Natural killer cell (primary cell): ENCODE measurements around the gene PTCRA. TPM values are rescaled to one million over a fixed set of nuclear protein-coding genes. Genes with fewer than 3 reads are reported as not detected.

Experiments used
- ATAC-seq, 3 donors: fragments of 150-1000 bp in 2 of 3; fragments of 200-7000 bp in 1 of 3; cut with Tn5 transposase; 1 replicate in 1 of 3; 2 replicates in 2 of 3; pipeline ENCODE4 v1.10.0; 2021; ENCODE audit warnings: mild to moderate bottlenecking in 2 of 3, moderate library complexity in 2 of 3
- DNase-seq, 2 donors: peaks; one replicate each; pipeline versions ENCODE4 v3.0.0 to v3.0.0-alpha.2; 2013 to 2021; ENCODE audit warnings: mixed read lengths in 1 of 2
- H3K27ac ChIP-seq: one replicate; pipeline ENCODE4 v1.5.1; 2013; ENCODE audit warnings: mild to moderate bottlenecking, low read length
- H3K27me3 ChIP-seq: one replicate; pipeline ENCODE4 v1.6.1; 2013; ENCODE audit warnings: low read length; ENCODE audit not compliant: control insufficient read depth, insufficient read depth
- H3K36me3 ChIP-seq: one replicate; pipeline ENCODE4 v1.6.1; 2013; ENCODE audit warnings: low read length; ENCODE audit not compliant: control insufficient read depth, insufficient read depth
- H3K4me1 ChIP-seq: one replicate; pipeline ENCODE4 v1.6.1; 2013; ENCODE audit warnings: low read length; ENCODE audit not compliant: control insufficient read depth, insufficient read depth
- H3K4me3 ChIP-seq: one replicate; pipeline ENCODE4 v1.5.1; 2013; ENCODE audit warnings: low read length
- H3K9me3 ChIP-seq: one replicate; pipeline ENCODE4 v1.6.1; 2013; ENCODE audit warnings: low read length; ENCODE audit not compliant: control insufficient read depth, insufficient read depth
- H3K27ac Mint-ChIP-seq, 2 donors: one replicate each; pipeline ENCODE4 v1.8.0; 2022; ENCODE audit warnings: mild to moderate bottlenecking in 2 of 2, mixed read lengths in 2 of 2, moderate library complexity in 1 of 2
- H3K27me3 Mint-ChIP-seq, 2 donors: one replicate each; pipeline ENCODE4 v1.8.0; 2022; ENCODE audit warnings: low read depth in 2 of 2, mixed read lengths in 2 of 2
- H3K36me3 Mint-ChIP-seq: one replicate; pipeline ENCODE4 v1.8.0; 2022; ENCODE audit warnings: mixed read lengths
- H3K4me1 Mint-ChIP-seq, 2 donors: one replicate each; pipeline ENCODE4 v1.8.0; 2022; ENCODE audit warnings: mixed read lengths in 2 of 2
- H3K4me3 Mint-ChIP-seq: one replicate; pipeline ENCODE4 v1.8.0; 2022; ENCODE audit warnings: mild to moderate bottlenecking, moderate library complexity, mixed read lengths
- H3K9me3 Mint-ChIP-seq, 2 donors: one replicate each; pipeline ENCODE4 v1.8.0; 2022; ENCODE audit warnings: mixed read lengths in 2 of 2
- WGBS: methylation state at CpG from one replicate; pipeline ENCODE4 v1.1.7; 2013; ENCODE audit warnings: missing lambda C conversion rate; ENCODE audit not compliant: insufficient coverage; 5-methylcytosine and 5-hydroxymethylcytosine counted together
- intact Hi-C: fragments of 100-400 bp; cut with micrococcal nuclease; formaldehyde crosslinking; loops from one replicate; pipeline ENCODE4 v1.14.2; 2022
- total RNA-seq, 4 donors: library from RNA; stranded (reverse); fragments of 120-200 nt in 1 of 4; gene quantifications; one replicate each; pipeline versions ENCODE4 v1.2.3 to v1.2.4, GENCODE V29; 2013 to 2022
- TF ChIP-seq, protein P1 (sequence below): fragments of 200-600 bp; IDR thresholded peaks from one replicate; pipeline ENCODE4 v1.8.0; 2022; ENCODE audit warnings: antibody characterized with exemption

The PTCRA gene
- total RNA-seq, 3 donors from 2014 or later (not counting 1 experiment from before 2014, with no cell fraction given), result 3.7 to 4.7 TPM; not detected in 1

DNA sequence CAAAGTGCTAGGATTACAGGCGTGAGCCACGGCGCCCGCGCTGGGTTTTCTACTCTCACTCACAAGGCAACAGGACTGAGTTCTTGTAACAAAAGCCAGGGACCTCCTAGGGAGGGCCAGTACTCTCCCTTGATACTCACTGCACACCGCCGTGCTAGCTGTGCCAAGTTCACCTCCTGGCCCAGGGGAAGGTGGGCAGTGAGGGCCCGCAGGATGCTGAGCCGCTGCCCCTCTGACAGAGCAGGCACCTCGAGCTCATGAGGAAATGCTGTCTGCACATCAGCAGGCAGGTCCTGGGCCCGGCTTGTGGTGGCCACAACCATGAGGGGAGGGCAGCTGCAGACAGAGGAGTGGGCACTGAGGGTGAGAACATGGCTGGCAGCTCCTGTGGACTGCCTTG is 51.4 kb downstream of the PTCRA start:
- Histone ChIP-seq H3K27ac (no peak overlapping the region), H3K4me1 (no peaks in the 10 kb centered on the region), H3K36me3 (peaks cover 33% of the 10 kb centered on the region), H3K9me3 (no peaks in the 10 kb centered on the region), H3K4me3 (no peak overlapping the region), H3K27me3 (no peaks in the 10 kb centered on the region)
- no peak for DNase-seq
- Mint-ChIP-seq H3K4me1 (peaks cover 0 to 4% of the 10 kb centered on the region in 2 donors), H3K27ac (no peak overlapping the region), H3K9me3 (no peaks in the 10 kb centered on the region), H3K27me3 (peaks cover 0 to 4% of the 10 kb centered on the region in 2 donors), H3K36me3 (no peaks in the 10 kb centered on the region), H3K4me3 (no peak overlapping the region)
- WGBS, result 93% methylated on average over 11 of the region's 11 CpGs
- ATAC-seq, result no peak
- intact Hi-C loops, result no loop called here
- TF ChIP-seq, protein P1, sequence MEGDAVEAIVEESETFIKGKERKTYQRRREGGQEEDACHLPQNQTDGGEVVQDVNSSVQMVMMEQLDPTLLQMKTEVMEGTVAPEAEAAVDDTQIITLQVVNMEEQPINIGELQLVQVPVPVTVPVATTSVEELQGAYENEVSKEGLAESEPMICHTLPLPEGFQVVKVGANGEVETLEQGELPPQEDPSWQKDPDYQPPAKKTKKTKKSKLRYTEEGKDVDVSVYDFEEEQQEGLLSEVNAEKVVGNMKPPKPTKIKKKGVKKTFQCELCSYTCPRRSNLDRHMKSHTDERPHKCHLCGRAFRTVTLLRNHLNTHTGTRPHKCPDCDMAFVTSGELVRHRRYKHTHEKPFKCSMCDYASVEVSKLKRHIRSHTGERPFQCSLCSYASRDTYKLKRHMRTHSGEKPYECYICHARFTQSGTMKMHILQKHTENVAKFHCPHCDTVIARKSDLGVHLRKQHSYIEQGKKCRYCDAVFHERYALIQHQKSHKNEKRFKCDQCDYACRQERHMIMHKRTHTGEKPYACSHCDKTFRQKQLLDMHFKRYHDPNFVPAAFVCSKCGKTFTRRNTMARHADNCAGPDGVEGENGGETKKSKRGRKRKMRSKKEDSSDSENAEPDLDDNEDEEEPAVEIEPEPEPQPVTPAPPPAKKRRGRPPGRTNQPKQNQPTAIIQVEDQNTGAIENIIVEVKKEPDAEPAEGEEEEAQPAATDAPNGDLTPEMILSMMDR, result no peak

DNA sequence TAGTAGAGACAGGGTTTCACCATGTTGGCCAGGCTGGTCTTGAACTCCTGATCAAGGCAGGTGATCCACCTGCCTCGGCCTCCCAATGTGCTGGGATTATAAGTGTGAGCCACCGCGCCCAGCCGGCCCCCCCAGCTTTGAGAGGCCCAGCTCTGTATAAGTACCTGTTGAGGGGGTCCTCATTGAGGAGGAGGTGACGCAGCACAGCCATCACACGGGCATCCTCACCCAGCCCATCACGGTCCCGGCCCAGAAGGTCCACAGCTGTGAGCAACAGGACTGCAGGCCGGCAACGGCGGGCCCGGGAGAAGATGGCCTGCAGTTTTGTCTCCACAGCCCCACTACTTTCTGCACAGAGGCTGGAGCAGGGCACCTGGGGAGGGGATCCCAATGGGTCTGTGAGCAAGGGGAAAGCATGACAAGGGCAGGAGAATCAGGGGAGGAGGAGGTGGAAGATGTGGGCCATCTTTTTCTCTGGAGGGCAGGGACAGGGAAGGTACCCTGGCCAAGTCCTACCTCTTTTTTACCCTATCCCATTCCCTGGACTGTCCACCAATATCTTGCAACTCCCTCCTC is 52.4 kb downstream of the PTCRA start:
- Mint-ChIP-seq H3K9me3 (no peaks in the 10 kb centered on the region), H3K36me3 (no peaks in the 10 kb centered on the region), H3K4me3 (no peak overlapping the region), H3K4me1 (peaks cover 0 to 4% of the 10 kb centered on the region in 2 donors), H3K27ac (no peak overlapping the region), H3K27me3 (no peaks in the 10 kb centered on the region)
- no peaks in the 10 kb centered on the region for H3K4me1 ChIP-seq
- no peak for DNase-seq
- H3K27ac ChIP-seq, result no peak overlapping the region
- WGBS, result 97% methylated on average over 12 of the region's 12 CpGs
- no peaks in the 10 kb centered on the region for H3K27me3 ChIP-seq
- peaks cover 33% of the 10 kb centered on the region for H3K36me3 ChIP-seq
- no peaks in the 10 kb centered on the region for H3K9me3 ChIP-seq
- TF ChIP-seq, protein P1, result no peak
- H3K4me3 ChIP-seq, result no peak overlapping the region
- intact Hi-C loops, result no loop called here
- no peak for ATAC-seq

DNA sequence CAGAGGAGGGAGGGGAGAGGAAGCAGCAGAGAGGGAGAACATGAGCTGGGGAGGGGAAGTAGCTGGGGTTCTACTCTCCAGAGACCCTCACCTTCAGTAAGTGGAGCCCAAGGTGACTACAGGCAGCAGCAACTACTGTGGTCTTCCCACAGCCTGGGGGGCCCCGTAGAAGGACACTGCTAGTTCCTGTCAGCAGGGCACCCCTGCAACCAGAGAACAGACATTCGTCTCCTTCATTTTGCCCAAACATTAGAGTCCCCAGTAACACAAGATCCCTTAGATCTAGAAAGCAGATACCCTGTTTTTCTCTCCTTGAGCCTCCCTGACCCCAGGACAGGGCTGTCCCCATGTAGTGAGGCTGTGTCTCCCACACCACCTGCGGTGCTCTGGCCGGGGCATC is 52.9 kb downstream of the PTCRA start:
- no peaks in the 10 kb centered on the region for H3K27me3 Mint-ChIP-seq
- DNase-seq, result no peak
- H3K4me3 Mint-ChIP-seq, result no peak overlapping the region
- Histone ChIP-seq H3K4me1 (no peaks in the 10 kb centered on the region), H3K27me3 (no peaks in the 10 kb centered on the region), H3K9me3 (no peaks in the 10 kb centered on the region), H3K36me3 (peaks cover 33% of the 10 kb centered on the region), H3K4me3 (no peak overlapping the region), H3K27ac (no peak overlapping the region)
- TF ChIP-seq, protein P1, result no peak
- no peak for ATAC-seq
- no peak overlapping the region for H3K27ac Mint-ChIP-seq
- H3K4me1 Mint-ChIP-seq, result peaks cover 0 to 4% of the 10 kb centered on the region in 2 donors
- intact Hi-C loops, result no loop called here
- no peaks in the 10 kb centered on the region for H3K36me3 Mint-ChIP-seq
- 97% methylated on average over 4 of the region's 4 CpGs for WGBS
- no peaks in the 10 kb centered on the region for H3K9me3 Mint-ChIP-seq

DNA sequence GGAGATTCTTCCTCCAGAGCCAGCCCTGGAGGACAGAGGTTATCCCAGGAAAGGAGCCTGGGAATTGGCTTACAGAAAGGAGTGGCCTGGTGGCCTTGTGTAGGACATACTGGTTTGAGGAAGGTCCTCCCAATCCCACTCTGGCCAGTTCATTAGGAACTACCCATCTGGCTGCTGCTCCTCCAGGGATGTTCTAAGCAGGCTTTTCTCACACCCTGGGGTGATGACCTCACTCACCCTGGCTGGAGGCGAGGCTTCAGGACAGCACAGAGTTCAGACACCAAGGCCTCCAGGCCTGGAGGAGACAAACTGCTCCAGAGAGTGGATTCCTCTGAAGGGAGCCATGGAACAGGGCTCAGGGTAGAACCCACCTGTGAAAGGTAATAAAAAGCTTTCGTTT is 53.6 kb downstream of the PTCRA start:
- no peak overlapping the region for H3K27ac ChIP-seq
- 92% methylated on average over 2 of the region's 2 CpGs for WGBS
- H3K27me3 Mint-ChIP-seq, result no peaks in the 10 kb centered on the region
- no peaks in the 10 kb centered on the region for H3K9me3 Mint-ChIP-seq
- H3K4me3 ChIP-seq, result no peak overlapping the region
- H3K4me1 ChIP-seq, result no peaks in the 10 kb centered on the region
- ATAC-seq (no peak), DNase-seq (no peak)
- peaks cover 29% of the 10 kb centered on the region for H3K36me3 ChIP-seq
- no peaks in the 10 kb centered on the region for H3K9me3 ChIP-seq
- intact Hi-C loops, result no loop called here
- H3K27ac Mint-ChIP-seq, result no peak overlapping the region
- H3K36me3 Mint-ChIP-seq, result no peaks in the 10 kb centered on the region
- H3K4me3 Mint-ChIP-seq, result no peak overlapping the region
- H3K27me3 ChIP-seq, result no peaks in the 10 kb centered on the region
- TF ChIP-seq, protein P1, result no peak
- H3K4me1 Mint-ChIP-seq, result peaks cover 0 to 4% of the 10 kb centered on the region in 2 donors
